ENCODE data around the gene FOSL1. TPM values are rescaled to one million over a fixed set of nuclear protein-coding genes. Genes with fewer than 3 reads are reported as not detected.
"Not testable (repeated sequence)": the region's sequence is repeated elsewhere in the genome, so short reads cannot be mapped to it uniquely, and the experiment has no call there.

FOSL1 gene
- total RNA-seq, 1 donor from 2014 or later = 0.70 TPM

- DNase-seq = peak; percentile 64
- intact Hi-C loops (cut with DNase I) = no loop called here
- peak; percentile 44 for ATAC-seq (ENCODE audit: poor library complexity)
These were observed 648 bp downstream of the FOSL1 start for GRCh38 chr11:65899356-65900124.

DNA sequence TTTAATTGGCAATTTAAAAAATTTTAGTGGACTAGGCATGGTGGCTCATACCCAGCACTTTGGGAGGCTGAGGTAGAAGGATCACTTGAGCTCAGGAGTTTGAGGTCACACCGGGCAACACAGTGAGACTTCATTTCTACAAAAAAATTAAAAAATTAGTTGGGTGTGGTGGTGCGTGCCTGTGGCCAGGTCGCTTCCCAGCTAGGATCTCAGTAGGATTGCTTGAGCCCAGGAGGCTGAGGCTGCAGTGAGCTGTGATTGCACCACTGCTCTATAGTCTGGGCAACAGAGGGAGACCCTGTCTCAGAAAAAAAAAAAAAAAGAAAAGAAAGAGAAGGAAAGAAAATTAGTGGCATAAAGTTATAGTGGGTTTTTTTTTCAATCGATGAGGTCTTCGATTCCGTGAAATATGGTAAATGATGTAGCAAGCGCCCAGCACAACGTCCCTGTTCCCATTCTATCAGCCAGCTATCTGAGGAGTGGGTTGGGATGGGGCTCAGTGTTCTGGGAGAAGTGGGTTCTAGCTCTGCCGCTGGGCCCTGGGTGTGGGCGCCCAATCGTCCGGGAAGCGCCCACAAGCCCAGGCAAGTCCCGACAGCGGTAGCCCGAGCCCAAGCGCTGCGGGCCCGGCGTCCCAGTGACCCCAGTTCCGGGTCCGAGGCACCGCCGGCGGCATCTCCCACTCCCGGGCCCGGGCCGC lies 1.4 kb downstream of the FOSL1 start:
- ATAC-seq (ENCODE audit: poor library complexity) (no peak), DNase-seq (no peak)
- intact Hi-C loops (cut with DNase I) = no loop called here

- ATAC-seq (ENCODE audit: poor library complexity) = no peak
- intact Hi-C loops (cut with DNase I) = no loop called here
- no peak for DNase-seq
These were observed 3.1 kb downstream of the FOSL1 start for GRCh38 chr11:65897020-65897471.

DNA sequence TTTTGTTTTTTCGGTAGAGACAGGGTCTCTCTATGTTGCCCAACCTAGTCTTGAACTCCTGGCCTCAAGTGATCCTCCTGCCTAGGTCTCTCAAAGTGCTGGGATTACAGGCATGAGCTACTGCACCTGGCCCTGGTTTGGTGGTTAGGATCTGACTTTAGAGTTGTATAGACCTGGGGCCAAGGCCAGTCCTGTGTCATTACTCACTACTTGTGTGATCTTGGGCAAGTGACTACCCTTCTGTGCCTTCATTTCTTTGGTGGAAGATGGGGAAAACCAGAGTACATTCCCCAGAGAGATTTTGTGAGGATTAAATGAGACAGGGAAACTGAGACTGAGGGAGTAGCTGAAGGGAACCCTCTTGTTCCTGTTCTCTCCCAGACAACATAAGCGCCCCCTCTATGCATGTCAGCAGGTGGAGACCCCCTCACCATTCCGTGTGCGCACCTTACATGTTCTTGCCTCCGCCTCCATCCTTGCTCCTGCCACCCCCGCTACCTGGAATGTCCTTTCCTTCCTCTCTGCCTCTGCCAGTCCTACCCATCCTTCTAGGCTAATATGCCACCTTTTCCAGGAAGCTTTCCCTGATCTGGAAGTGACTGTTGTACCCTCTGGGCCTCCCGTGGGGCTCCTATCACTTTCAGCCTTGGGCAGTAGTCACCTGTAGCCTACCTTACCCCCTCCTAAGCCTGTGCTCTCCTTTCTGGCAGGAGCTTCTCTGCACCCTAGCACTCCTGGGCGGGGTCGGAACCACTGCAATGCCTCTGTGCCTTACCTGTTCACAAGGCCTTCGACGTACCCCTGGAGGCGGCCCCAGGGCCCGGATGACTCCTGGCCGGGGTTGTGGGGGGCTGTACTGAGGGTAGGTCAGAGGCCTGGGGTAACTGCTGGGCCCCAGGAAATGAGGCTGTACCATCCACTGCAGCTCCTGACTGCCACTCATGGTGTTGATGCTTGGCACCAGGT lies 3.9 kb downstream of the FOSL1 start:
- intact Hi-C loops (cut with DNase I) = no loop called here
- no peak for DNase-seq
- no peak for ATAC-seq (ENCODE audit: poor library complexity)

DNA sequence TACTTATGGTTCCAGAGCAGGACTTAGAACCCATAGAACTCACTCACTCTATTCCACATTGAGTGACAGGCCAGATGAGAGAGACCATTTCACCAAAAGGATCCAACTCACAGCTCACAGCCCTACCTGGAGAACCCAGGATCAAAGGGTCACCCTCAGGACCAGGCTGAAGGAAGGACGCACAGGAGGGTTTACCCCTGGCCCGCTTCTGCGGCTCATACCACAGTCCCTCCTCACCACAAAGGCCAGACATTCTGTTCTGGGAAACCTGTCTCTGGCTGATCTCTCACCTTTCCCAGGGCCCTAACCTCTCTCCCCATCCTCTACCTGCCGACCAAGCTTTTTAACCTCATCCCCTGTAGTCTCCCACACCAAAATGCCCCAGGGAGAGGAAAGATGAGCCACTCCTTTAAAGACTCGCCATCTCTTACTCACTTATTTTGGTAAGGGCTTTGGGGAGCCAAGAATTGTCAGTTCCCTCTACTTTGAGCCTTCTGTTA lies 4.7 kb downstream of the FOSL1 start:
- ATAC-seq (ENCODE audit: poor library complexity) = no peak
- intact Hi-C loops (cut with DNase I) = no loop called here
- no peak for DNase-seq

DNA sequence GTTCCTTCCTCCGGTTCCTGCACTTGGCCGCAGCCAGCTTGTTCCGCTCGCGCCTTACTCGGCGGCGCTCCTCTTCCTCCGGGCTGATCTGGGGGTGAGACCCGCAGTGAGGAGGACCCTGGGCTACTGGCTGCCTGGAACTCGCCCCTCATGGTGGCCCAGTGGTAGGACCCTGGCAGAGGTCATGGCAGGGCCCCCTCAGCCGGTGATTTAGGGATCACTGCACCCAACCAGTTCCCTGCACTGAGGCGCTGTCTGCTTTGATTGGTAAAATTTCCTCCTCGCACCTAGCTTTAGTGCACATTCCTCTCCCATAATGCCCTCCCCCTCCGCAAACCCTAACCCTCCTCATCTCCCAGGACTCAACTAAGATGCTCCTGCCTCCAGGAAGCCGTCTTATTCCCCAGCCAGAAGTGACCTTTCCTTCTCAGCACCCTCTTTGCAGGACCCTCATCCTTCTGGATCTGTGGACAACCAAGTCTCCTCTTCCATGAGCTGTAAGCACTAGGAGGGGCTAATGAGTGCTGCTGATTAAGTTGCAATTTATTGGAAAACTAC lies 6.1 kb downstream of the FOSL1 start:
- DNase-seq = peak; percentile 79
- no peak for ATAC-seq (ENCODE audit: poor library complexity)
- intact Hi-C loops (cut with DNase I) = no loop called here

GRCh38 chr11:65892661-65893317 lies 7.4 kb downstream of the FOSL1 start:
- DNase-seq (no peak), ATAC-seq (ENCODE audit: poor library complexity) (no peak)
- intact Hi-C loops (cut with DNase I) = no loop called here

DNA sequence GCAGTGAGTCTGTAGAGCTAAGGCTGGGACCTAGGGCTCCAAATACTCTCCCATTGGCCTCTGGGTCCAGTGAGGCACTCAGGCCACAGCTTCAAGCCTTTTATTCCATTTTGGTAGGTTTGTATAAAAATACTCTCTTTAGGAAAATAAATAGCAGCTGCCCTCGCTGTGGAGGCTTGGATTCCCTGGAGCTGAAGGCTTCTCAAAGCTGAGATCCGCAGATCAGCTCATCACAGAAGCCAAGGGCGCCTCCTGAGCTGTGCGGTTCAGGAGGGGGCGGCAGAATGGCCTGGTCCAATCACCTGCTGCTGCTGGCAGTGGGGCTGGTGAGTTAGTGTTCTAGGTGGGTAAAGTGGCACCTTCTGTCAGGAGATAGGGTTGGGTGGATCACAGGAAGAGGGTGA lies 8.0 kb downstream of the FOSL1 start:
- DNase-seq; ATAC-seq (ENCODE audit: poor library complexity); intact Hi-C loops (cut with DNase I): not testable (repeated sequence)

DNA sequence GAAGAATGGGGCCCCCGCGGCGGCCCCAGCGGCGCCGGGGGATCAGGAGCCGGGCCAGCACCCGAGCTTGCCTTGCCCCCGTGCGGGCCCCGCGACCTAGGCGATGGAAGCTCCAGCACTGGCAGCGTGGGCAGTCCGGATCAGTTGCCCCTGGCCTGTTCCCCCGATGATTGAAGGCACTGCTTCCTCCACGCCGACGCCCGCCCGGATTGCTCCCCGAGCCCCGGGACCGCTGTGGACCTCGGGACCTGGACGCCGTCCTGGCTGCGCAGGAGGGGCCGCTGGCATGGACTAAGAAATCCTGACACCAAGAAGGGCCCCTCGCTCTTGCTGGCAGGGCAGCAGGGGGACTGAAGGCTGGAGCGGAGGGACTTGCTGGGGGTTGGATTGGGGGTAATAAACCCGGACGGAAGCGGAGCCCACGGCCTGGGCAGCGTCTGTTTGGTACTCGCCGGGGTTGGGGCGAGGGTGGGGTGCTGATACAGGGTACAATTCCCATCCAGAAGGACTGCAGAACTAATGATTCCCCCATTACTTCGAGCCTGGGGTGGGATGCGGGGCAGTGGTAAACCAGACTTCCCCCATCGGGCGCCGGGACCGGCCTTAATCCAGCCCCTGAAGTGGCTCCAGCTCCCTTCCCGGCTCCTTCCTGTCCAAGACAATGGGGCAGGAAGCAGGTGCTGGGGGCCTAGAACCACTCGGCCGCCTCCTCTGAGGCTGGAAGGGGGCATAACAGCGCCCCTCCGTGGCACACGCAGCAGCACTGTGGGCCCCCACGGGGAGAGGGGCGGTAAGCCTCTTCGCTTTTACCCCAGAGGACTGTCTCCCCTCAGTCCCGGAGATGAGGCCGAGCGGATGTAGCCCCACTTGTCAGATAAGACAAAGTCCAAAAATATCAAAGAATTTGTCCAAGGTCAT lies 8.7 kb downstream of the FOSL1 start:
- ATAC-seq (ENCODE audit: poor library complexity) = no peak
- intact Hi-C loops (cut with DNase I) = no loop called here
- peak; percentile 69 for DNase-seq

DNA sequence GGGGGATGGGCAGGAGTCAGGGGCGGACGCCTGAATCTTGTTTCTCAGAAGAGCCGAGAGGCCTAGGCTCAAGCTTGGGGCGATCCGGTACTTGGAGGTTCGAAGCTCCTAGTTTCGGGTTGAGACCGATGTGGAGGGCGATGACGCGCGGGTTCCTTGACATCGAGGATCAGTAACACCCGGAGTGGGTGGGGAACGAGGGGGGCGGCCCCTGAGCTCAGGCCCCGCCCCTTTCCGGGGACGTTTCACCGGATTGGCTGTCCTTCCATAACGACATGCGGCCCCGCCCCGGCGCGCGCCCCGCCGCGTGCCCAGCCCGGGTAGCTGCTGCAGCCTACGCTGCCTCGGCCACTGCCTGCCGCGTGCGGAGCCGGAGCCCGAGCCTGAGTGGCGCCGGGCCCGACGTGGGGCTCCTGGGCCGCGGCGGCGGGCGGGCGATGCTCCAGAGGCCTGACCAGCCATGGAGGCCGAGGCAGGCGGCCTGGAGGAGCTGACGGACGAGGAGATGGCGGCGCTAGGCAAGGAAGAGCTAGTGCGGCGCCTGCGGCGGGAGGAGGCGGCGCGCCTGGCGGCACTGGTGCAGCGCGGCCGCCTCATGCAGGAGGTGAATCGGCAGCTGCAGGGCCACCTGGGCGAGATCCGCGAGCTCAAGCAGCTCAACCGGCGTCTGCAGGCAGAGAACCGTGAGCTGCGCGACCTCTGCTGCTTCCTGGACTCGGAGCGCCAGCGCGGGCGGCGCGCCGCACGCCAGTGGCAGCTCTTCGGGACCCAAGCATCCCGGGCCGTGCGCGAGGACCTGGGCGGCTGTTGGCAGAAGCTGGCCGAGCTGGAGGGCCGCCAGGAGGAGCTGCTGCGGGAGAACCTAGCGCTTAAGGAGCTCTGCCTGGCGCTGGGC lies 9.6 kb downstream of the FOSL1 start, which contains the start of gene CCDC85B:
Gene CCDC85B, plus strand, starts transcription at position 350 of the 895 bp plus-strand sequence. Its CDS starts 111 bp downstream, at position 461.
- intact Hi-C loops (cut with DNase I) = no loop called here
- DNase-seq (peak; percentile 100), ATAC-seq (ENCODE audit: poor library complexity) (peak; percentile 86)

DNA sequence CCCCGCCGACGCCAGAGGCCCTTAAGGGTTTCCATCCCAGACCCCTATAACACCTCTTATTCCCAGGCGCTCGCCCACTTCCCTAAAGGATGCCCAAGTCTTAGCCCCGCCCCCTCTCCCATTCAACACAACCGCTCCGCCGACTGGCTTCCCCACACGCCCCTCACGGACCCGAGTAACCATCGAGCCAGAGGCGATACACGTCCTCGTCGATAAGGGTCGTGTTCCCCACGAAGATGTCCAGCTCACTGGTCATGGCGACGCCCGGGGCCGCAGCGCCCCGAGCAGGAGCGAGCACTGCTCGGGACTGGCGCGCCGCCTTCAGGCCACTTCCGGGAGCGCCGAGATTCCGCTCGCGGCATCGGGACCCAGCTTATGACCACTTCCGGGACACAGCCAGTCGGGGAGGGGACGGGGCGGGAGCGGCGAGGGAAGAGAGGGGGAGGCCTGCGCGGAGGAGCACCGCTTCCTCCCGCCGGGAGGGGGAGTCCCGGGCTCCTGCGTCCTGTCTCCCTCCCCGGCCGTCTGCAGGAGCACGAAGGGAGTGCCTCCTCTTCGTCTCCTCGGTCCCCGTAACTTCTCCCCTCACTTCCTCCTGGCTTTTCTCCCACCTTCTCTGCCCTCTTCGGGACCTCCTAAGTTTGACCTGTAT lies 11.9 kb downstream of the FOSL1 start, which contains the start of gene FIBP:
Gene FIBP, minus strand, starts transcription at position 309 of the 652 bp plus-strand sequence. Its CDS starts 53 bp downstream, at position 256.
- ATAC-seq (ENCODE audit: poor library complexity) (peak; percentile 86), DNase-seq (peak; percentile 98)
- intact Hi-C loops (cut with DNase I) = loop anchor here (2.0 kb wide), 1 partner anchor 29 kb away; the partner anchor contains the start of gene CFL1

GRCh38 chr11:65887723-65888162 lies 12.4 kb downstream of the FOSL1 start:
- ATAC-seq (ENCODE audit: poor library complexity) (no peak), DNase-seq (no peak)
- intact Hi-C loops (cut with DNase I) = loop anchor here (2.0 kb wide), 2 partner anchors 29 to 99 kb away; partner anchors contain the start of gene CFL1

DNA sequence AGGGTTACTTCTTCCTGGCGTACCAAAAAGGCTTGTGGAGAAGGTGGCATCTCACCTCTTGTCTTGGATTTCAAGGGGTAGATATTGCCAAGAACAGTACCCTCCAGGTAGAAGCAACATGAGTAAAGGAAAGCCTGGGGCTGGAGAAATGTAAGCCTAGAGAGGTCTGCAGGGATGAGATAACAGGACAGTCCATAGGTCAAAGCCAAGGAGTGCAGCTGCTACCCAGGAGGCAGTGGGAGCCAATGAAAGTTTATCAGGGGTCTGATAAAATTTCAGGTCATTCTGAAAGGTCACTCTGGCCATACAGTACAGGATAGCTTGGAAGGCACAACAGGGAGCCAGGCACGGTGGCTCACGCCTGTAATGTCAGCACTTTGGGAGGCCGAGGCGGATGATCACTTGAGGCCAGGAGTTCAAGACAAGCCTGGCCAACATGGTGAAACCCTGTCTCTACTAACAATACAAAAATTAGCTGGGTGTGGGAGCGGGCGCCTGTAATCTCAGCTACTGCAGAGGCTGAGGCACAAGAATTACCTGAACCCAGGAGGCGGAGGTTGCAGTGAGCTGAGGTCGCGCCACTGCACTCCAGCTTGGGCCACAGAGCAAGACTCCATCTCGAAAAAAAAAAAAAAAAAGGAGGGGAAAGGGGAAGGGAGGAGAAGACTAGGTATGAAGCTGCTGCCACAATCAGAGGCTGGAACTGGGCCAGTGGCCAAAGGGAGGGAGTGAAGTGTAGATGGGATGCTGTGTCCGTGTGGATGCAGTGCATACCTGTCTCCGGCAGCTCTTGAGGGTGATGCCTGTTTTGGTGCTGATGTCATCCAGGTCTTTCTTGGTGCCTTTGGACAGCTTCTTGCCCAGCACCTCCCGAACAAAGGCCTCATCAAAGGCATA lies 13.1 kb downstream of the FOSL1 start:
- no peak for ATAC-seq (ENCODE audit: poor library complexity)
- intact Hi-C loops (cut with DNase I) = loop anchor here (2.0 kb wide), 1 partner anchor 100 kb away; no protein-coding TSS in a partner anchor
- no peak for DNase-seq

Data from Right ventricle myocardium superior (tissue), 1 donor.